ENCODE data around the gene PXMP4. TPM values are rescaled to one million over a fixed set of nuclear protein-coding genes. Genes with fewer than 3 reads are reported as not detected.

Gene PXMP4
- total RNA-seq, 1 donor from 2014 or later = 8.9 TPM

GRCh38 chr20:33687993-33688937 is 31.8 kb downstream of the PXMP4 start:
- no peak for DNase-seq (ENCODE audit: low spot score)
- intact Hi-C loops (cut with DNase I) = loop anchor here (10.0 kb wide), 1 partner anchor 307 kb away; the partner anchor contains the start of gene RALY

- no peak for DNase-seq (ENCODE audit: low spot score)
- intact Hi-C loops (cut with DNase I) = loop anchor here (10.0 kb wide), 1 partner anchor 307 kb away; the partner anchor contains the start of gene RALY
Measured at GRCh38 chr20:33687370-33687915, 32.7 kb downstream of the PXMP4 start.

- intact Hi-C loops (cut with DNase I) = loop anchor here (10.0 kb wide), 1 partner anchor 308 kb away; the partner anchor contains the start of gene RALY
- DNase-seq (ENCODE audit: low spot score) = no peak
Measured at GRCh38 chr20:33686984-33687366, 33.1 kb downstream of the PXMP4 start.

- intact Hi-C loops (cut with DNase I) = loop anchor here (10.0 kb wide), 1 partner anchor 308 kb away; the partner anchor contains the start of gene RALY
Measured at GRCh38 chr20:33686100-33686983, 33.8 kb downstream of the PXMP4 start, which contains the start of gene E2F1. E2F1 (minus strand) TSS chr20:33686385; CDS start chr20:33686264, 121 bp downstream.

GRCh38 chr20:33685328-33686099 is 34.6 kb downstream of the PXMP4 start:
- no peak for DNase-seq (ENCODE audit: low spot score)
- intact Hi-C loops (cut with DNase I) = loop anchor here (10.0 kb wide), 1 partner anchor 309 kb away; the partner anchor contains the start of gene RALY

More at GRCh38 chr20:33686100-33686983, 33.8 kb downstream of the PXMP4 start, which contains the start of gene E2F1:
- peak; percentile 98 for DNase-seq (ENCODE audit: low spot score)

- DNase-seq (ENCODE audit: low spot score) = no peak
- intact Hi-C loops (cut with DNase I) = loop anchor here (10.0 kb wide), 1 partner anchor 310 kb away; the partner anchor contains the start of gene RALY
Measured at GRCh38 chr20:33684533-33685327, 35.4 kb downstream of the PXMP4 start.

- intact Hi-C loops (cut with DNase I) = loop anchor here (10.0 kb wide), 1 partner anchor 313 kb away; the partner anchor contains the start of gene RALY
- DNase-seq (ENCODE audit: low spot score) = no peak
Measured at GRCh38 chr20:33681728-33682353, 38.3 kb downstream of the PXMP4 start.

- no peak for DNase-seq (ENCODE audit: low spot score)
- intact Hi-C loops (cut with DNase I) = loop anchor here (10.0 kb wide), 1 partner anchor 314 kb away; the partner anchor contains the start of gene RALY
Measured at GRCh38 chr20:33681288-33681687, 38.8 kb downstream of the PXMP4 start.

- intact Hi-C loops (cut with DNase I) = loop anchor here (10.0 kb wide), 1 partner anchor 314 kb away; the partner anchor contains the start of gene RALY
- no peak for DNase-seq (ENCODE audit: low spot score)
Measured at GRCh38 chr20:33680686-33681085, 39.4 kb downstream of the PXMP4 start.

GRCh38 chr20:33679758-33680485 is 40.2 kb downstream of the PXMP4 start:
- intact Hi-C loops (cut with DNase I) = loop anchor here (10.0 kb wide), 1 partner anchor 315 kb away; the partner anchor contains the start of gene RALY
- no peak for DNase-seq (ENCODE audit: low spot score)

GRCh38 chr20:33677991-33678702 is 42.0 kb downstream of the PXMP4 start:
- intact Hi-C loops (cut with DNase I) = no loop called here
- no peak for DNase-seq (ENCODE audit: low spot score)

- no peak for DNase-seq (ENCODE audit: low spot score)
- intact Hi-C loops (cut with DNase I) = no loop called here
Measured at GRCh38 chr20:33676652-33677645, 43.2 kb downstream of the PXMP4 start.

- no peak for DNase-seq (ENCODE audit: low spot score)
- intact Hi-C loops (cut with DNase I) = no loop called here
Measured at GRCh38 chr20:33676121-33676520, 44.0 kb downstream of the PXMP4 start.

- no peak for DNase-seq (ENCODE audit: low spot score)
Measured at GRCh38 chr20:33675136-33675959, 44.8 kb downstream of the PXMP4 start.

More at GRCh38 chr20:33675136-33675959, 44.8 kb downstream of the PXMP4 start:
- intact Hi-C loops (cut with DNase I) = loop anchor here (2.0 kb wide), 1 partner anchor 57 kb away; no protein-coding TSS in a partner anchor
